ENCODE measurements around the gene NOTCH1.

Gene NOTCH1

DNA sequence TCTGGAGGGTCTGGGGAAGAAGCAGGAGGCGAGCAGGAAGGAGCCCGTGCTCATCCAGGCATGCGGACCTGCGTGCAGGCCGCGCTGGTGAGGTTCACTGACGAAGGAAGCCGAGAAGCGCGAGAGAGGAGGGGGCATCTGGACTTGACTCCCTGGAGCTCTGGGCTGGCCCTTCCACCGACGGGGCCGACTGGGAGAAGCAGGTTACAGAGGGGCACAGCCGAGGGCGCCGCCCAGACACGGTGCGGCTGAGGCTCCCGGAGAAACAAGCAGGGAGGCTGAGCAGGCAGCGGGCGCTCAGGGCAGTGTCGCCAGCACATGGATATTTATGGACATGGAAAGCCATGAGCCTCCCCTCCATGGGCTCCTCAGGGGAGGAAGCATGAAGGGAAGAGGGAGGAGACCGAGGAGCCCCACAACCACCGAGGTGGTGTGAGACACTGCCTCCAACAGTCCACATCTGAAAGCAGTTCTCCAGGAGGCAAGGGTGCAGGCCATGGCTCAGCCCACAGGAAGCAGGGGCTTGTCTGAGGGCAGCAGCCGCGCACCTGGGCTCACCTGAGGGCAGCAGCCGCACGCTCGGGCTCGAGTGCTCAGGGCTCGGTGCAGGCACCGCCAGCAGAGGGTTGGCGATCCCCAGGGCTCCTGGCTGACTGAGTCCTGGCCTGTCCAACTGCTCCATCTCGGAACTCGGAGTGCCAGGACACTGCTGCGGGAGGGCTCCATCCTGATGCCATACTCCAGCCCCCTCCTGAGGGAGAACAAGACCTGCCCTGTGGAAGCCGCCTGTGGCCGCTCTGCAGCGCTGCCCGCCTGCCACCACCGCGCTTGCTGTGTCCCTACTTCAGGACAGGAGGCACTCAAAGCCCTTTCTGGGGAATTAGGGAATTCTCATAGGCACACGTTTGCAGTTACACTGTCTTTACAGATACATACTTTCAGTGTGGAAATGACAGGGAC, 90.5 kb downstream of the NOTCH1 start:
- DNase-seq = no peak

DNA sequence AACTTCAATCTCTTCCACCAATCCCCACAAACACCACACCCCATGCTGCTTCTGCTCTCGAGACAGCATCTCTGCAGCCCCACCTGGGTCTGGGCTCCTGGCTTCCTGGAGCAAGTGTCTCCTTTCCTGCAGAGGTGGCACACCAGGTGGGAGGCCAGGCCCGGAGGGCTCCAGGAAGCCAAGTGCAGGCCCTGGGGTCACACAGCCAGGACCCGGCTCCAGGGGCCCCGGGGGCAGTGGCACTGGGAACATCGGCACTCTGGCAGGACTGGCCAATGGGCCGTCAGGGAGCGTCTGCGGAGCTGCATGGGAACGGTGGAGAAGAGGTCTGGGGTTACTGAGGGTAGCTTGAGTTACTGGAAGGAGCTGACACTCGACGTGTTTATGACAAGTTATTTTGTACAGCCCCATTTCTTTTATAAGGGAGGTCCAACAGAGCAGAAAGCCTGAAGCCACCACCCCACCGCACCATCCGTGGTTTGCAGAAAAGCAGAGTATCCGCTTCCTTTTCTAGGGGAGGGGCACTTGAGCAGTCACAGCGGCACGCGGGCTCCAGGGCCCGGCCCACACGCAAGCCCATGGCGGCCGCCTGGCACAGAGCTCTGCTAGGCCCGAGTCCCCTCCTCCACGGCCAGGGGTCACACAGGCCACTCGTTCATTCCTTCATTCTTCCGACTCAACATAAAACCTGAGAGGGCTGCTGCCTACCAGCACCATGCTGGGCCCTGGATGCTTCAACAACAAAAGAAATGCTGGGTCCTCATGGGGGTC, 91.6 kb downstream of the NOTCH1 start:
- DNase-seq = no peak

DNA sequence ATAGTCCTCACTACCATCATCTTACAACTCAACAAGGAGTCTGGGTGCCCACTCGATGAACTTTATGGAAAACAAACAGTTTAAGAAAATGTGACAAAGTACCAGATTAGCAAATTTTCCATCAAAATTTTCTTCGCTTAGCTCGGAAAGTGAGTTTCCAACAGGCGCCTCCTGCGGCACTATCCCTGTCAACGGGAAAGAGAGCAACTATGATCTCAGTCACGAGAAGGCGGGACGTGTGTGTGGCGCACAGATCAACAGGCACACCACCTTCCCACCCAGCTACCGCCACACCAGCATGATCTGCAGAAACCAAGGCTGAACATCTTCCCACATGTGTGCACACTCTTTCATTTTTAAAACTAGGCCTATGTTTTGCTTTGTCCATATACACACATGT, 92.5 kb downstream of the NOTCH1 start:
- DNase-seq = no peak

DNA sequence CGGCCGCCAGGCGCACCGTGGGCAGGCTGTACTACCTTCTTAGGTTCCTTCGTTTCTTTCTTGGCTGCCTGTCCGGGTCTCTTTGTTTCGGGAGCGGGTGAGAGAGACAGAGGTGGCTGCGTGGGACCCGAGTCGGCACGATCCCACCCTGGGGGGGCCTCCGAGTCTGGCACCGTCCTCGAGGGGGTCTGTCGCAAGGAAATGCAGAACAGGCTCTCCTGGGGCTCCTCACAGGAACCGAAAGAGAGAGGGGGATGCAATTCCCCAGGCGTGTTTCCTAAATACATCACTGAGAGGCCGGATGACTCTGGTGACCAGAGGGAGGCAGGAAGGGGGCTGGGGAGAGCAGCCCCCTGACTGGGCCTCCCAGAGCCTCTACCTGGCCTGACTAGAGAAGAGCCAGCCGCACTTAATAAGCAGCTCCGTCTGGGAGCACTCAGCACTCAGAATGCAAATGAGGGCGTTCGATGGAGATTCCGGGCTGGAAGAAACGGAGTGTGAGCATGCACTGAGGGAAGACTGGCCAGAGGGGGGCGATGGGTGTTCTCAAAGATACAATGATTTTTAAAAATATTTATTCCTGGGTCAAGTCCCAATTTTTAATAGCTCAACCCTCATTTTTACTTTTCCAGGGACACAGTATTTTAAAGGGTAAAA, 94.5 kb downstream of the NOTCH1 start:
- no peak for DNase-seq

DNA sequence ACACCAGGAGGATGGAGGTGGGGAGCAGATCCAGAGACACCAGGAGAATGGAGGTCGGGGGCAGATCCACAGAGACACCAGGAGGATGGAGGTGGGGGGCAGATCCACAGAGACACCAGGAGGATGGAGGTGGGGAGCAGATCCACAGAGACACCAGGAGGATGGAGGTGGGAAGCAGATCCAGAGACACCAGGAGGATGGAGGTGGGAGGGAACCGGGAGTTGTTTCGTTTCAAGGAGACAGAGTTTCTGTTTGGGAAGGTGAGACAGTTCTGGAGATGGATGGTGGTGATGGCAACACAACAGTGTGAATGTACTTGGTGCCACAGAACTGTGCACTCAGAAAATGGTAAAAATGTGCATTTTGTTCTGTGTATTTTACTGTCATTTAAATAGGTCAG, 97.2 kb downstream of the NOTCH1 start:
- no peak for DNase-seq

DNA sequence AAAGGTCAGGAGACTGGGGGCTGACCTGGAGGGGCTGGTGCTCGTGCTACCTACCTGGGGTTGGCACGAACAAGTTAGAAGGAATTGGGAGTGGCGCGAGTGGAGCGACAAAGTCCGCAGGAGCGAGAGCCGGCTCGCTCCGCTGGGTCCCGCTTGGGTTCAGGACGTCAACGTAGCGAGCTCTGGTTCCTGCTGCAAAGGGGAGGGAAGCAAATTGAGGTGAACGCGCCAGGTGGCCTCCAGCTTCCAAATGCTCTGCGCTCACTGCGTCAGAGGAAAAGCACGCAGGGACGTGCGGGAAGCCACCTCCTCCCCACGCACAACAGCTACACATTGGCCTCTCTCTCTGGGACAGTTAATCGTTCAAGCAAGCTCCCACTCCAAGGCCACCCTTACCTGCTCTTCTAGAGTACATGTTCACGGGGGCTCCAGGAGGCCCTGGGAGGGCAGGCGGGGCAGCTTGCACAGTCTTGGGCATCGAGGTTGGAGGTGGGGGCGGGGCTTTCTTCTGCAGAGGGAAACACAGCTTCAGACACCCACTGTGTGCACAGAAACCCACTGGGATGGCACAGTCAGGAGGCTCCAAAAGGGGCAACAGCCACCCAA, 98.6 kb downstream of the NOTCH1 start:
- no peak for DNase-seq

DNA sequence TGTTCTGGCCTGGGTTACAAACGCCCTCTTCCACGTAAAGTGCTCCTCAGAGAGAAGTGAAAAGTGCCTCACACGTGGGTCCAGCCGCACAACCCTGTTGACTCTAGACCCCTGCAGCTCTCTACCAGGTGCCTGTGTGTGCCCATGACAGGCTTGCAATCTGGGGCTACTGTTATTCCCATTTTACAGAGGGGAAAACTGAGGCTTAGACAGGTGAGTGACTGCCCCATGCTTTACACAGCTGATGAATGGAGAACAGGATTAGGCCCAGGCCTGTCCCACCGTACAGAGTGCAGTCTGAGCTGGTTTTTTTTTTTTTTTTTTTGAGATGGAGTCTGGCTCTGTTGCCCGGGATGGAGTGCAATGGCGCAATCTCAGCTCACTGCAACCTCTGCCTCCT, 100.0 kb downstream of the NOTCH1 start:
- no peak for DNase-seq

Measured in DMS153 (cell line).